ENCODE results near the gene GSS. TPM values are rescaled to one million over a fixed set of nuclear protein-coding genes. Genes with fewer than 3 reads are reported as not detected.

GSS gene
- total and polyA plus RNA-seq, 12 donors: 52.4 to 120 (median 79.6) TPM

DNA sequence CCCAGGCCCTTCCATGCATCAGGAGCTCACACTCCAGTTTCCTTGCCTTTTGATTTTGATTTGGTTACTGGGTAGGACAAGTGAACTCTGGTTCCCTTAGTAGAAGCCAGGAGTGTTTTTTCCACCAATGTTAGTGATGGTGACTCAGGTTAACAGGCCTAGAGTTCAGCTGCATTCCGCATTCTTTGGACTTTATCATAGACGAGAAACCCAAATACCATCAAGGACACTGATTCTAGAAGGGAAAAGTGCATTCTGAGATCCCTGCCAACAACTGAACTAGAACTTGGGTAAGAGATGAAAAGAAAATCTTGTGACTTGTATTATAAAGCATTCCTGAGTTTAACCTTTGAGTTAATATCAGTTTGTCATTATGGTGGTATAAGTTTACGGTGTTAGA, 8.9 kb downstream of the GSS start:
- Histone ChIP-seq H3K4me1 (replicated peaks in 1 of 2) (peaks cover 0 to 5% of the 10 kb centered on the region in 2 donors), H3K4me3 (no peak overlapping the region), H3K27ac (peak overlapping the region in 2 of 5 donors; percentile 5 to 46), H3K27me3 (no peaks in the 10 kb centered on the region), H3K9me3 (replicated peaks in 1 of 3) (no peaks in the 10 kb centered on the region), H3K36me3 (replicated peaks in 1 of 2) (peaks cover 0 to 40% of the 10 kb centered on the region in 2 donors)
- 53 to 75% (median 64%) methylated on average over 3 of the region's 3 CpGs for WGBS, 4 donors
- no peak for DNase-seq
- intact Hi-C loops (cut with DNase I): no loop called here
- no peak for TF ChIP-seq POLR2A (IDR thresholded peaks at IDR 0.05)
- TF ChIP-seq, protein P1, sequence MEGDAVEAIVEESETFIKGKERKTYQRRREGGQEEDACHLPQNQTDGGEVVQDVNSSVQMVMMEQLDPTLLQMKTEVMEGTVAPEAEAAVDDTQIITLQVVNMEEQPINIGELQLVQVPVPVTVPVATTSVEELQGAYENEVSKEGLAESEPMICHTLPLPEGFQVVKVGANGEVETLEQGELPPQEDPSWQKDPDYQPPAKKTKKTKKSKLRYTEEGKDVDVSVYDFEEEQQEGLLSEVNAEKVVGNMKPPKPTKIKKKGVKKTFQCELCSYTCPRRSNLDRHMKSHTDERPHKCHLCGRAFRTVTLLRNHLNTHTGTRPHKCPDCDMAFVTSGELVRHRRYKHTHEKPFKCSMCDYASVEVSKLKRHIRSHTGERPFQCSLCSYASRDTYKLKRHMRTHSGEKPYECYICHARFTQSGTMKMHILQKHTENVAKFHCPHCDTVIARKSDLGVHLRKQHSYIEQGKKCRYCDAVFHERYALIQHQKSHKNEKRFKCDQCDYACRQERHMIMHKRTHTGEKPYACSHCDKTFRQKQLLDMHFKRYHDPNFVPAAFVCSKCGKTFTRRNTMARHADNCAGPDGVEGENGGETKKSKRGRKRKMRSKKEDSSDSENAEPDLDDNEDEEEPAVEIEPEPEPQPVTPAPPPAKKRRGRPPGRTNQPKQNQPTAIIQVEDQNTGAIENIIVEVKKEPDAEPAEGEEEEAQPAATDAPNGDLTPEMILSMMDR (IDR thresholded peaks at IDR 0.05): no peak

DNA sequence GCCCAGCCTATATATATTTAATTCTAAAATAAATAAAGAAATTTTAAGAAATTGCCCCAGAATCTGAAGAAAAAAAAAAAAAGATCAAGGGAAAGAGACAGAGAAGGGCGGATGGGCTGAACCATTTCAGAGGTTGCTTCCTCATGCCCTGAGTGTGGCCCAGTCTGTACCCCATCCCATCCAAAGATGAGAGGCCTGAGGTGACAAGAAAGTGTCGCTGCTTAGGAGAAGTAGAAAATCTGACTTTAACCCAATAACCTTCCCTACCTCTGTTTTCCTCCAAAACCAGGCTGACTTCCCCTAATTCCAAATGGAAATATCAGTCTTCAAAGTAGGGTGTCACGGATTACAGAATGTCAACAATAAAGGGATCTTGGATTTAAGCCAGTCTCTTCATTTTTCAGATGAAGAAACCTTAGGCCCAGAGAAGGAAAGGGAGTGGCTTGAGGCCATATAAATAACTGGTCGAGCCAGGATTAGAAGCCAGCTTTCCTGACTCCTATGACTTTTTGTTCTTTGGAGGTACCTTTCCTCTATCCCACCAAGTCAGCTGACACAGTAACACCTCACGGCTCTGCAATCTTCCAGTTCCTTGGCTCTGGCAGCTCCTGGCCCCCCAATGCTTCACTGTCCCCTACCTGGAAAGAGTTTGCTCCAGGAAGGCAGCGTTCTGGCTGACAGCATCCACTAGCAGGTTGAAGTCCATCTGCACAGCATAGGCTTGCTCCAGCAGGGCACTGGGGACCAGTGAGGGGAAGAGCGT, 10.1 kb downstream of the GSS start:
- Histone ChIP-seq H3K27ac (peak overlapping the region in 1 of 5 donors; percentile 33), H3K36me3 (replicated peaks in 1 of 2) (peaks cover 0 to 40% of the 10 kb centered on the region in 2 donors)
- WGBS, 4 donors: 79 to 86% (median 84%) methylated on average over 6 to 7 of the region's 7 CpGs

DNA sequence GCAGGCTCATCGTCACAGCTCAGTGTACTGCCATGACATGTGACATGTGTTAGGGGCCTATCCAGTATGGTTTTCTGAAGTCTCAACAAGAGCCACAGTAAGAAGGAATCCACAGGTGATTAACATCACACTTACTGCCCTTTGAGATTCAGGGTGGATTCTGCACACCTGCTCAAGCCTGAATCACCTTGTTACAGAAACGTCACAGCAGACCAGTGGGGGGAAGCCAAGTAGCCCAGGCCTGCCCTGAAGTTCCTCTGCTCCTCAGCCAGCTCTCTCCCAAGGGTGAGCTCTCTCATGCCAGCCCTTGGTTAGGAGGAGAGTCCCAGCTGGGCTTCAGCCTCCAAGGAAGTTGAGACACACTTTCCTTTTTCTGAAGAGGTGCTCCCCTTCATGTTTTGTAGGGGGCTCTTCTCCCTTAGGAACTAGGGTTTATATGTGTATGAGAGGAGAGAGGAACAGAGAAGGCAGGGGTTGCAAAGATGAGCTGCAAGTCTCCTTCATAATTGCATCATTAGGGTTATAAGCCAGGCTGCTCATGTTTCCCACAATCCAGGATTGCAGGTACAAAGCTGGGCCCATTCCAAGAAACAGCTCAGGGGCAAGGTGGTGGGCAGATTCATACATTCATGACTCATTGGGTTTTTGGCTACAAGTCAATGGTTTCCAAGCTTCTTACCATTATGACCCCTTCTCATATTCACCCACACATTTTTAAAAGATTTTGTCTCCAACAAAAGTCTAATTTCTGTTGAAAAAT, 11.6 kb downstream of the GSS start:
- Histone ChIP-seq H3K27ac (no peak overlapping the region), H3K9me3 (replicated peaks in 1 of 3) (no peaks in the 10 kb centered on the region), H3K4me1 (replicated peaks in 1 of 2) (peaks cover 0 to 5% of the 10 kb centered on the region in 2 donors), H3K27me3 (no peaks in the 10 kb centered on the region), H3K36me3 (replicated peaks in 1 of 2) (peaks cover 0 to 43% of the 10 kb centered on the region in 2 donors), H3K4me3 (no peak overlapping the region)
- no peak for DNase-seq
- WGBS, 4 donors: 88 to 100% (median 92%) methylated on average over 1 to 2 of the region's 2 CpGs
- TF ChIP-seq, protein P1 (IDR thresholded peaks at IDR 0.05): no peak
- TF ChIP-seq POLR2A (IDR thresholded peaks at IDR 0.05): no peak
- intact Hi-C loops (cut with DNase I): no loop called here

More for the DNA sequence above, 10.1 kb downstream of the GSS start:
- Histone ChIP-seq H3K27me3 (no peaks in the 10 kb centered on the region), H3K4me3 (no peak overlapping the region), H3K9me3 (replicated peaks in 1 of 3) (no peaks in the 10 kb centered on the region), H3K4me1 (replicated peaks in 1 of 2) (peaks cover 0 to 5% of the 10 kb centered on the region in 2 donors)
- intact Hi-C loops (cut with DNase I): no loop called here
- TF ChIP-seq, protein P1 (IDR thresholded peaks at IDR 0.05): no peak
- no peak for TF ChIP-seq POLR2A (IDR thresholded peaks at IDR 0.05)
- DNase-seq: no peak

DNA sequence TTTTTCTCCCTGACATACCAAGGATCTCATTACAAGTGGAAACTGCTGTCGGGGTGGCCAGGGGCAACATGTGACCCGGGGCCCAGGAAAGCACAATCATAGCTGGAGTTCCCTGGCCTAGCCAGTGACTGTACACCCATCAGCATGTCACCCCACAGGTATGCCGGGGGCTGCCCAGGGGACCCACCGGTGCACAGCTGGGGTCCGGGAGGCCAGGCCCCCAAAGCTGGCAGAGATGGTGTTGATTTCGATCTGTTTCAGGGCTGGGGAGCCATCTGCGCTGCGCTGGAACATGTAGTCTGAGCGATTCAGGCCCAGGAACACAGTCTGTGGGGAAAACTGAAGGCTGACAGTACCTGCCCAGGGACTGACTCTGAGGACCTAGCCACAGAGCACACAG, 13.3 kb downstream of the GSS start:
- Histone ChIP-seq H3K27me3 (no peaks in the 10 kb centered on the region), H3K4me1 (replicated peaks in 1 of 2) (peaks cover 0 to 11% of the 10 kb centered on the region in 2 donors), H3K27ac (no peak overlapping the region), H3K9me3 (replicated peaks in 1 of 3) (no peaks in the 10 kb centered on the region), H3K36me3 (replicated peaks in 1 of 2) (peaks cover 0 to 52% of the 10 kb centered on the region in 2 donors), H3K4me3 (no peak overlapping the region)
- DNase-seq: no peak
- TF ChIP-seq, protein P1 (IDR thresholded peaks at IDR 0.05): no peak
- no peak for TF ChIP-seq POLR2A (IDR thresholded peaks at IDR 0.05)
- WGBS, 4 donors: 93 to 97% (median 94%) methylated on average over 5 to 9 of the region's 9 CpGs
- intact Hi-C loops (cut with DNase I): no loop called here
